Endothelial cell of umbilical vein (primary cell): ENCODE data around the gene ROBO2. TPM values are rescaled to one million over a fixed set of nuclear protein-coding genes. Genes with fewer than 3 reads are reported as not detected.

Source experiments
- BruUV-seq: library from RNA; stranded (reverse); fragments of 400-500 nt; replicated peaks from 2 replicates; lab custom pipeline; 2021; lab: Mats Ljungman, UMichigan
- CTCF ChIA-PET: fragments of 300-600, 350-600 bp; sonication (Branson Sonifier 250); formaldehyde crosslinking; loops from one replicate; lab custom pipeline; 2021; ENCODE audit warnings: antibody characterized with exemption, inconsistent platforms; lab: Charles Lee
- POLR2A ChIA-PET: fragments of 300-600, 350-600 bp; sonication (Branson Sonifier 250); formaldehyde crosslinking; loops from one replicate; lab custom pipeline; 2021; ENCODE audit warnings: antibody characterized with exemption, inconsistent platforms; lab: Charles Lee
- DNase-seq: peaks from one replicate; pipeline ENCODE4 v3.0.0-alpha.2; 2011; ENCODE audit warnings: low read depth, low spot score
- FAIRE-seq: peaks from 2 replicates; lab custom pipeline; 2011; peaks lifted over from hg19 to GRCh38; lab: Jason Lieb, UNC
- H2AFZ ChIP-seq: 2 replicates; pipeline ENCODE4 v1.6.0; 2012; ENCODE audit warnings: low read depth, low read length, control low read depth, inconsistent platforms
- H3K27ac ChIP-seq: 2 replicates; pipeline ENCODE4 v1.5.1; 2011; ENCODE audit warnings: low read depth, mild to moderate bottlenecking, control low read depth, low read length, moderate library complexity; ENCODE audit not compliant: insufficient read depth
- H3K27me3 ChIP-seq, 2 experiments: 2 replicates each; pipeline versions ENCODE4 v1.6.0 to v1.6.1; 2011; ENCODE audit warnings: low read length in 2 of 2, mixed read lengths in 1 of 2; ENCODE audit not compliant: control insufficient read depth in 2 of 2, insufficient read depth in 2 of 2
- H3K36me3 ChIP-seq, 2 experiments: 2 replicates in 1 of 2; 3 replicates in 1 of 2; pipeline ENCODE4 v1.5.1; 2011; ENCODE audit warnings: low read length in 2 of 2, mild to moderate bottlenecking in 1 of 2, moderate library complexity in 1 of 2; ENCODE audit not compliant: control insufficient read depth in 2 of 2, insufficient read depth in 2 of 2; ENCODE audit errors: extremely low read depth in 1 of 2
- H3K4me1 ChIP-seq: 3 replicates; pipeline ENCODE4 v1.5.1; 2011; ENCODE audit warnings: mild to moderate bottlenecking, low read length; ENCODE audit not compliant: control insufficient read depth, insufficient read depth; ENCODE audit errors: extremely low read depth
- H3K4me2 ChIP-seq: 2 replicates; pipeline ENCODE4 v1.6.1; 2011; ENCODE audit warnings: low read length, control low read depth, mixed read lengths; ENCODE audit not compliant: insufficient read depth
- H3K4me3 ChIP-seq, 3 experiments: fragments of 200-600 bp in 1 of 3; sonication (generic), shearing (Covaris generic) in 1 of 3; replicated peaks in 1 of 3; 2 replicates each; pipeline ENCODE4 v1.5.1; 2011 to 2016; ENCODE audit warnings: control low read depth in 3 of 3, low read length in 3 of 3, mild to moderate bottlenecking in 2 of 3, inconsistent platforms in 1 of 3, low read depth in 1 of 3, moderate library complexity in 1 of 3; ENCODE audit not compliant: insufficient read depth in 1 of 3
- H3K79me2 ChIP-seq: 2 replicates; pipeline ENCODE4 v1.6.0; 2012; ENCODE audit warnings: low read length, inconsistent platforms; ENCODE audit not compliant: control insufficient read depth, insufficient read depth
- H3K9ac ChIP-seq: replicated peaks from 2 replicates; pipeline ENCODE3; 2011; ENCODE audit warnings: low read length, control low read depth; ENCODE audit not compliant: insufficient read depth; ENCODE audit errors: extremely low read depth
- H3K9me1 ChIP-seq: replicated peaks from 3 replicates; pipeline ENCODE4 v1.6.0; 2011; ENCODE audit warnings: mild to moderate bottlenecking, low read length; ENCODE audit not compliant: control insufficient read depth, insufficient read depth; ENCODE audit errors: extremely low read depth
- H3K9me3 ChIP-seq: replicated peaks from 2 replicates; pipeline ENCODE4 v1.5.1; 2012; ENCODE audit warnings: low read length, inconsistent platforms; ENCODE audit not compliant: control insufficient read depth, insufficient read depth
- H4K20me1 ChIP-seq: replicated peaks from 2 replicates; pipeline ENCODE3; 2011; ENCODE audit warnings: mild to moderate bottlenecking, low read length; ENCODE audit not compliant: control insufficient read depth, insufficient read depth; ENCODE audit errors: extremely low read depth
- EZH2 ChIP-seq: IDR thresholded peaks from 2 replicates; pipeline ENCODE4 v1.6.1; 2012; ENCODE audit warnings: borderline replicate concordance, low read depth, mild to moderate bottlenecking, moderate library complexity, low read length, inconsistent platforms; ENCODE audit not compliant: severe bottlenecking
- FOS ChIP-seq: IDR thresholded peaks from 2 replicates; pipeline ENCODE4 v1.6.1; 2011; ENCODE audit warnings: mild to moderate bottlenecking, low read length, moderate library complexity, borderline replicate concordance; ENCODE audit not compliant: insufficient read depth
- GATA2 ChIP-seq: IDR thresholded peaks from 2 replicates; pipeline ENCODE4 v1.7.0; 2011; ENCODE audit warnings: low read depth, mild to moderate bottlenecking, moderate library complexity, mixed read lengths, low read length; ENCODE audit not compliant: insufficient read length, insufficient read depth
- JUN ChIP-seq: IDR thresholded peaks from 2 replicates; pipeline ENCODE4 v1.6.1; 2011; ENCODE audit warnings: borderline replicate concordance, low read depth; ENCODE audit not compliant: insufficient read length, insufficient read depth
- MYC ChIP-seq: IDR thresholded peaks from one replicate; pipeline ENCODE4 v1.6.1; 2011; ENCODE audit warnings: mild to moderate bottlenecking, low read depth, low read length
- POLR2A ChIP-seq: IDR thresholded peaks from 2 replicates; pipeline ENCODE4 v1.6.1; 2012; ENCODE audit warnings: low read depth, mild to moderate bottlenecking, control low read depth, low read length
- POLR2AphosphoS5 ChIP-seq: IDR thresholded peaks from 2 replicates; pipeline ENCODE4 v1.6.1; 2012; ENCODE audit warnings: low read depth, mild to moderate bottlenecking, control low read depth, low read length, moderate library complexity; ENCODE audit not compliant: insufficient read depth
- dilution Hi-C: fragments of 300-500 bp; cut with MboI; formaldehyde crosslinking; loops from one replicate; pipeline ENCODE4 v1.15.0; 2019; ENCODE audit warnings: low sequenced_read_pairs; ENCODE audit not compliant: extremely low pct_ligation_motif_present
- intact Hi-C: fragments of 100-400 bp; cut with micrococcal nuclease; formaldehyde crosslinking; loops from one replicate; pipeline ENCODE4 v1.10.0; 2022
- polyA plus RNA-seq, 4 experiments: library from polyadenylated mRNA; depleted of rRNA in 3 of 4; stranded (reverse) in 3 of 4; unstranded in 1 of 4; fragments of >200 nt; gene quantifications; 2 replicates each; pipeline versions ENCODE4 v1.2.1 to v1.2.3, GENCODE V29; 2011 to 2012; ENCODE audit warnings: missing spikeins in 1 of 4
- total RNA-seq: library from RNA; stranded (reverse); gene quantifications from 2 replicates; pipeline ENCODE4 v1.2.3, GENCODE V29; 2021
- TF ChIP-seq, protein P1 (sequence below): IDR thresholded peaks from 2 replicates; pipeline ENCODE4 v1.6.1; 2011; ENCODE audit not compliant: insufficient read depth, insufficient read length
- TF ChIP-seq, protein P2 (sequence below), 2 donors: IDR thresholded peaks; 1 replicate in 1 of 2; 2 replicates in 1 of 2; pipeline ENCODE4 v1.5.1; 2011; ENCODE audit warnings: low read length in 2 of 2, mild to moderate bottlenecking in 2 of 2, moderate library complexity in 2 of 2, control low read depth in 1 of 2, inconsistent platforms in 1 of 2, low read depth in 1 of 2; ENCODE audit not compliant: insufficient read depth in 1 of 2; ENCODE audit errors: extremely low read depth in 1 of 2

Gene ROBO2
- total and polyA plus RNA-seq, 2 donors (not counting 3 experiments of a cell fraction or from before 2014, with no cell fraction given) = not detected

- intact Hi-C loops = no loop called here
- TF ChIP-seq, protein P1, sequence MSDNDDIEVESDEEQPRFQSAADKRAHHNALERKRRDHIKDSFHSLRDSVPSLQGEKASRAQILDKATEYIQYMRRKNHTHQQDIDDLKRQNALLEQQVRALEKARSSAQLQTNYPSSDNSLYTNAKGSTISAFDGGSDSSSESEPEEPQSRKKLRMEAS = no peak
- TF ChIP-seq FOS = no peak
- TF ChIP-seq POLR2AphosphoS5 = no peak
- TF ChIP-seq MYC = no peak
- TF ChIP-seq JUN = no peak
- no peak for TF ChIP-seq GATA2
- no peak for TF ChIP-seq EZH2
- TF ChIP-seq, protein P2, sequence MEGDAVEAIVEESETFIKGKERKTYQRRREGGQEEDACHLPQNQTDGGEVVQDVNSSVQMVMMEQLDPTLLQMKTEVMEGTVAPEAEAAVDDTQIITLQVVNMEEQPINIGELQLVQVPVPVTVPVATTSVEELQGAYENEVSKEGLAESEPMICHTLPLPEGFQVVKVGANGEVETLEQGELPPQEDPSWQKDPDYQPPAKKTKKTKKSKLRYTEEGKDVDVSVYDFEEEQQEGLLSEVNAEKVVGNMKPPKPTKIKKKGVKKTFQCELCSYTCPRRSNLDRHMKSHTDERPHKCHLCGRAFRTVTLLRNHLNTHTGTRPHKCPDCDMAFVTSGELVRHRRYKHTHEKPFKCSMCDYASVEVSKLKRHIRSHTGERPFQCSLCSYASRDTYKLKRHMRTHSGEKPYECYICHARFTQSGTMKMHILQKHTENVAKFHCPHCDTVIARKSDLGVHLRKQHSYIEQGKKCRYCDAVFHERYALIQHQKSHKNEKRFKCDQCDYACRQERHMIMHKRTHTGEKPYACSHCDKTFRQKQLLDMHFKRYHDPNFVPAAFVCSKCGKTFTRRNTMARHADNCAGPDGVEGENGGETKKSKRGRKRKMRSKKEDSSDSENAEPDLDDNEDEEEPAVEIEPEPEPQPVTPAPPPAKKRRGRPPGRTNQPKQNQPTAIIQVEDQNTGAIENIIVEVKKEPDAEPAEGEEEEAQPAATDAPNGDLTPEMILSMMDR (IDR thresholded peaks at IDR 0.05; ENCODE audit: extremely low read depth in 1 of 2, insufficient read depth in 1 of 2, low read depth in 1 of 2, low read length in 2 of 2) = no peak
- no peak for TF ChIP-seq POLR2A
- ChIA-PET POLR2A (no interaction called here), CTCF (no interaction called here)
- H3K27me3 ChIP-seq = no peaks in the 10 kb centered on the region
- H2AFZ ChIP-seq = no peak overlapping the region
- DNase-seq = no peak
- dilution Hi-C loops = no loop called here
- no peak overlapping the region for H3K4me3 ChIP-seq
- no peak overlapping the region for H3K4me2 ChIP-seq
- BruUV-seq = no TSS peak
- H3K9me3 ChIP-seq = no peaks in the 10 kb centered on the region
- no peak for FAIRE-seq
- H4K20me1 ChIP-seq = no peaks in the 10 kb centered on the region
- H3K27ac ChIP-seq = no peak overlapping the region
- H3K9ac ChIP-seq = no peak overlapping the region
- no peaks in the 10 kb centered on the region for H3K79me2 ChIP-seq
- no peaks in the 10 kb centered on the region for H3K4me1 ChIP-seq
- H3K9me1 ChIP-seq = no peaks in the 10 kb centered on the region
- H3K36me3 ChIP-seq = no peaks in the 10 kb centered on the region
Observed at GRCh38 chr3:77203851-77204250, 164.0 kb downstream of the ROBO2 start.
